ENCODE measurements around the gene LRRIQ4.

The LRRIQ4 gene

GRCh38 chr3:169772305-169772896 lies 40.3 kb upstream of the LRRIQ4 start (continued):
- TF ChIP-seq ZNF311 (tag by site-specific recombination; IDR thresholded peaks at IDR 0.05; ENCODE audit: borderline replicate concordance) (no peak), ZSCAN18 (tag by site-specific recombination; IDR thresholded peaks at IDR 0.05) (no peak), ZNF623 (tag by site-specific recombination; IDR thresholded peaks at IDR 0.05) (0 out of 2 replicates have a peak, but pooled peaks have one; percentile 28), ZNF239 (tag by site-specific recombination; IDR thresholded peaks at IDR 0.05) (no peak), ZNF2 (tag by site-specific recombination; IDR thresholded peaks at IDR 0.05) (peak; percentile 85), ZNF610 (tag by site-specific recombination; IDR thresholded peaks at IDR 0.05; ENCODE audit: borderline replicate concordance) (0 out of 2 replicates have a peak, but pooled peaks have one; percentile 15), KLF8 (tag by site-specific recombination; IDR thresholded peaks at IDR 0.05) (0 out of 2 replicates have a peak, but pooled peaks have one; percentile 31), ZBTB17 (tag by site-specific recombination; IDR thresholded peaks at IDR 0.05) (no peak), PRDM4 (tag by site-specific recombination; IDR thresholded peaks at IDR 0.05) (no peak), ZSCAN23 (tag by site-specific recombination; IDR thresholded peaks at IDR 0.05) (0 out of 2 replicates have a peak, but pooled peaks have one; percentile 61), ZNF394 (tag by site-specific recombination; IDR thresholded peaks at IDR 0.05; ENCODE audit: borderline replicate concordance) (no peak), ZNF391 (tag by site-specific recombination; IDR thresholded peaks at IDR 0.05; ENCODE audit: borderline replicate concordance, low read depth) (peak; percentile 97), KLF17 (tag by site-specific recombination; IDR thresholded peaks at IDR 0.05) (peak; percentile 68; the same call in 1 of the 2 replicates), ZBTB1 (tag by site-specific recombination; IDR thresholded peaks at IDR 0.05) (no peak), ZNF366 (tag by site-specific recombination; conservative IDR thresholded peaks at IDR 0.05) (0 out of 2 replicates have a peak, but pooled peaks have one; percentile 15)

GRCh38 chr3:169772897-169773816 lies 39.5 kb upstream of the LRRIQ4 start, which contains the start of gene MYNN:
MYNN (plus strand) TSS chr3:169773396; CDS start chr3:169774296, 900 bp downstream.
- ChIA-PET POLR2A (interaction anchor here (0.8 to 2.6 kb wide), 3 partner anchors 39 to 626 kb away, joined by 3 to 6 read pairs (median 4); partner anchors contain the start of genes LRRC34, LRRIQ4 and SEC62), CTCF (interaction anchor here (0.6 to 0.8 kb wide), 4 partner anchors 10 to 200 kb away, joined by 3 read pairs; no protein-coding TSS in a partner anchor)
- Histone ChIP-seq H3K9me3 (ENCODE audit: control insufficient read depth, insufficient read depth, low read depth, low read length) (no peaks in the 10 kb centered on the region), H3K27ac (ENCODE audit: extremely low read depth, low read depth, low read length) (peak within 1 kb of the TSS; percentile 64), H3K36me3 (ENCODE audit: control insufficient read depth in 2 of 2, insufficient read depth in 1 of 2, low read length in 2 of 2) (peaks cover 3 to 38% of the 10 kb centered on the region in 2 experiments), H3K4me1 (ENCODE audit: control insufficient read depth, insufficient read depth, low read length) (no peaks in the 10 kb centered on the region), H3K4me3 (ENCODE audit: low read depth, low read length) (peak within 1 kb of the TSS; percentile 93)
- TF ChIP-seq ZNF600 (tag by site-specific recombination; IDR thresholded peaks at IDR 0.05) (peak; percentile 100), ZBTB26 (tag by site-specific recombination; optimal IDR thresholded peaks at IDR 0.05) (peak; percentile 42), ZNF2 (tag by site-specific recombination; IDR thresholded peaks at IDR 0.05) (peak; percentile 84; the same call in 1 of the 2 replicates), PRDM4 (tag by site-specific recombination; IDR thresholded peaks at IDR 0.05) (no peak), ZNF488 (tag by site-specific recombination; IDR thresholded peaks at IDR 0.05) (no peak), ZNF24 (tag by site-specific recombination; IDR thresholded peaks at IDR 0.05) (no peak), EGR2 (tag by site-specific recombination; IDR thresholded peaks at IDR 0.05; ENCODE audit: low read depth) (0 out of 2 replicates have a peak, but pooled peaks have one; percentile 29), ZNF169 (tag by site-specific recombination; IDR thresholded peaks at IDR 0.05) (no peak), ZNF639 (tag by site-specific recombination; IDR thresholded peaks at IDR 0.05) (peak; percentile 68; the same call in 1 of the 2 replicates)

Data from HEK293 (cell line).